Stromal cell of bone marrow (primary cell): Measurements from ENCODE around the gene TGFBR3.

ENCODE experiments used
- DNase-seq: peaks from one replicate; pipeline ENCODE4 v3.0.0-alpha.2; 2012; ENCODE audit warnings: low read depth

The TGFBR3 gene

GRCh38 chr1:91799159-91799558 lies 86.8 kb downstream of the TGFBR3 start:
- no peak for DNase-seq

- no peak for DNase-seq
Observed at GRCh38 chr1:91798740-91799139, 87.2 kb downstream of the TGFBR3 start.

- no peak for DNase-seq
Observed at GRCh38 chr1:91798241-91798648, 87.7 kb downstream of the TGFBR3 start.

GRCh38 chr1:91797164-91797563 lies 88.8 kb downstream of the TGFBR3 start:
- DNase-seq = no peak

- no peak for DNase-seq
Observed at GRCh38 chr1:91796390-91796654, 89.6 kb downstream of the TGFBR3 start.

GRCh38 chr1:91795591-91796389 lies 90.2 kb downstream of the TGFBR3 start:
- DNase-seq = peak; percentile 90

GRCh38 chr1:91793877-91794276 lies 92.1 kb downstream of the TGFBR3 start:
- no peak for DNase-seq

- no peak for DNase-seq
Observed at GRCh38 chr1:91793189-91793588, 92.8 kb downstream of the TGFBR3 start.

GRCh38 chr1:91792489-91793071 lies 93.4 kb downstream of the TGFBR3 start:
- DNase-seq = no peak

GRCh38 chr1:91791691-91792488 lies 94.1 kb downstream of the TGFBR3 start:
- DNase-seq = no peak

- no peak for DNase-seq
Observed at GRCh38 chr1:91791103-91791502, 94.8 kb downstream of the TGFBR3 start.

- DNase-seq = no peak
Observed at GRCh38 chr1:91790392-91790791, 95.6 kb downstream of the TGFBR3 start.

- DNase-seq = no peak
Observed at GRCh38 chr1:91789273-91789997, 96.5 kb downstream of the TGFBR3 start.

GRCh38 chr1:91787919-91788318 lies 98.0 kb downstream of the TGFBR3 start:
- no peak for DNase-seq

- DNase-seq = no peak
Observed at GRCh38 chr1:91784616-91785015, 101.3 kb downstream of the TGFBR3 start.

- DNase-seq = no peak
Observed at GRCh38 chr1:91784191-91784590, 101.8 kb downstream of the TGFBR3 start.

- peak; percentile 77 for DNase-seq
Observed at GRCh38 chr1:91783423-91784170, 102.4 kb downstream of the TGFBR3 start.

- no peak for DNase-seq
Observed at GRCh38 chr1:91781901-91782622, 103.9 kb downstream of the TGFBR3 start.

- peak; percentile 68 for DNase-seq
Observed at GRCh38 chr1:91781371-91781825, 104.6 kb downstream of the TGFBR3 start.

GRCh38 chr1:91779548-91780021 lies 106.4 kb downstream of the TGFBR3 start:
- no peak for DNase-seq

GRCh38 chr1:91778964-91779363 lies 107.0 kb downstream of the TGFBR3 start:
- DNase-seq = no peak
